Cardiac muscle cell (in vitro differentiated cells and primary cell): ENCODE measurements around the gene NRTN. TPM values are rescaled to one million over a fixed set of nuclear protein-coding genes. Genes with fewer than 3 reads are reported as not detected.

Experiments
- polyA plus RNA-seq: library from polyadenylated mRNA; unstranded; fragments of >200 nt; fragmentation: Nextera tagmentation; extraction: Ambion mirVana; gene quantifications from 2 replicates; pipeline ENCODE4 v1.2.1, GENCODE V29; 2016
- total RNA-seq: library from RNA; depleted of rRNA; stranded (reverse); fragments of >200 nt; gene quantifications from 2 replicates; pipeline ENCODE4 v1.2.3, GENCODE V29; 2016

NRTN gene
- total and polyA plus RNA-seq, 2 experiments from 2014 or later, result 36.1 to 68.2 TPM

Other genes starting within 250 kb of the NRTN start
- gene TINCR, start 237.1 kb upstream of the NRTN start, total RNA-seq, result 1.3 and 2.4 TPM in 2 replicates
- 1.9 and 3.7 TPM in 2 replicates for gene TINCR, start 237.1 kb upstream of the NRTN start, polyA plus RNA-seq
- 36.3 and 55.5 TPM in 2 replicates for gene SAFB2, start 182.3 kb upstream of the NRTN start, total RNA-seq
- 66.3 and 71.8 TPM in 2 replicates for gene SAFB2, start 182.3 kb upstream of the NRTN start, polyA plus RNA-seq
- 79.5 and 108 TPM in 2 replicates for gene SAFB, start 182.0 kb upstream of the NRTN start, total RNA-seq
- 127 and 161 TPM in 2 replicates for gene SAFB, start 182.0 kb upstream of the NRTN start, polyA plus RNA-seq
- gene MICOS13, start 124.6 kb upstream of the NRTN start, total RNA-seq, result 59.1 and 90.7 TPM in 2 replicates
- gene MICOS13, start 124.6 kb upstream of the NRTN start, polyA plus RNA-seq, result 134 and 173 TPM in 2 replicates
- 62.5 and 80.5 TPM in 2 replicates for gene HSD11B1L, start 124.0 kb upstream of the NRTN start, total RNA-seq
- 60.1 and 61.9 TPM in 2 replicates for gene HSD11B1L, start 124.0 kb upstream of the NRTN start, polyA plus RNA-seq
- 829 and 1,053 TPM in 2 replicates for gene RPL36, start 114.8 kb upstream of the NRTN start, total RNA-seq
- gene RPL36, start 114.8 kb upstream of the NRTN start, polyA plus RNA-seq, result 982 and 1,206 TPM in 2 replicates
- 125 and 151 TPM in 2 replicates for gene LONP1, start 84.9 kb upstream of the NRTN start, total RNA-seq
- gene LONP1, start 84.9 kb upstream of the NRTN start, polyA plus RNA-seq, result 110 TPM in 2 replicates
- 0.11 TPM in 1 of 2 replicates, not detected in the other for gene CATSPERD, start 84.4 kb upstream of the NRTN start, total RNA-seq
- gene CATSPERD, start 84.4 kb upstream of the NRTN start, polyA plus RNA-seq, result not detected in 2 replicates
- 3.6 and 4.9 TPM in 2 replicates for gene PRR22, start 20.3 kb upstream of the NRTN start, total RNA-seq
- gene PRR22, start 20.3 kb upstream of the NRTN start, polyA plus RNA-seq, result 1.9 and 9.7 TPM in 2 replicates
- gene DUS3L, start 13.9 kb upstream of the NRTN start, total RNA-seq, result 40.9 and 43.4 TPM in 2 replicates
- gene DUS3L, start 13.9 kb upstream of the NRTN start, polyA plus RNA-seq, result 25.0 and 39.1 TPM in 2 replicates
- 0.42 TPM in 1 of 2 replicates, not detected in the other for gene FUT6, start 34.6 kb downstream of the NRTN start, total RNA-seq
- not detected in 2 replicates for gene FUT6, start 34.6 kb downstream of the NRTN start, polyA plus RNA-seq
- 0.14 and 3.8 TPM in 2 replicates for gene FUT3, start 46.4 kb downstream of the NRTN start, total RNA-seq
- 0.92 TPM in 1 of 2 replicates, not detected in the other for gene FUT3, start 46.4 kb downstream of the NRTN start, polyA plus RNA-seq
- gene FUT5, start 65.5 kb downstream of the NRTN start, total RNA-seq, result 1.5 TPM in 1 of 2 replicates, not detected in the other
- 8.9 TPM in 1 of 2 replicates, not detected in the other for gene FUT5, start 65.5 kb downstream of the NRTN start, polyA plus RNA-seq
- gene NDUFA11, start 98.7 kb downstream of the NRTN start, total RNA-seq, result 295 and 485 TPM in 2 replicates
- 738 and 760 TPM in 2 replicates for gene NDUFA11, start 98.7 kb downstream of the NRTN start, polyA plus RNA-seq
- 13.0 and 23.1 TPM in 2 replicates for gene VMAC, start 99.8 kb downstream of the NRTN start, total RNA-seq
- gene VMAC, start 99.8 kb downstream of the NRTN start, polyA plus RNA-seq, result 3.9 and 6.2 TPM in 2 replicates
- gene CAPS, start 109.2 kb downstream of the NRTN start, total RNA-seq, result 14.4 and 23.6 TPM in 2 replicates
- gene CAPS, start 109.2 kb downstream of the NRTN start, polyA plus RNA-seq, result 14.1 and 17.7 TPM in 2 replicates
- 102 and 108 TPM in 2 replicates for gene RANBP3, start 173.1 kb downstream of the NRTN start, total RNA-seq
- 17.7 and 18.3 TPM in 2 replicates for gene RANBP3, start 173.1 kb downstream of the NRTN start, polyA plus RNA-seq